Islet of Langerhans (tissue), 1 donor: ENCODE results near the gene ADSL.

Experiments
- FAIRE-seq: peaks from one replicate; lab custom pipeline; 2011; peaks lifted over from hg19 to GRCh38; lab: Jason Lieb, UNC

Gene ADSL

GRCh38 chr22:40406063-40406890 lies 60.0 kb downstream of the ADSL start:
- no peak for FAIRE-seq

DNA sequence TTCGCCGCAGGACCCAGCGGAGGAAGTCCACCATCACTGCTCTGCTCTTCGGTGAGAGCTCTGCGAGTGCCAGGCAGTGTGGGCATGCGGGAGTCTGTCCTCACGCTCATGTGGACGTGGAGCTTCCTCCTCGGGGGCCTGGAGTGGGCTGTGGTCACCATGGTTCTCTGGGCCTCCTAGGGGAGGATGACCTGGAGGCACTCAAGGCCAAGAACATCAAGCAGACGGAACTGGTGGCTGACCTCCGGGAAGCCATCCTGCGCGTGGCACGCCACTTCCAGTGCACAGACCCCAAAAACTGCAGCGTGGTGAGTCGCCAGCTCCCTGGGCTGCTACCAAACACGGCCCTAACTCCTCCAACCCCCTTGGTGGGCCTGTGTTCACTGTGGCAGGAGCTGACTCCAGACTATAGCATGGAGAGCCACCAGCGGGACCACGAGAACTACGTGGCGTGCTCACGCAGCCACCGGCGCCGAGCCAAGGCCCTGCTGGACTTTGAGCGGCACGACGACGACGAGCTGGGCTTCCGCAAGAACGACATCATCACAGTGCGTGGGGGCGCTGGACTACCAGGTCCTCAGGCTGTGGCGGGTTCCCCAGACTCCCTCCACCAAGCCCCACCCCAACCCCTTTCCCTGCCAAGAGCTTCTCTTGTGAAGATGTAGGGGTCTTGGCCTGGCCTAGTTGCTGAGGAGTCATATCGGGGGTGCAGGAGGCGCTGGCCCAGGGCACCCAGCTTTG lies 60.9 kb downstream of the ADSL start:
- FAIRE-seq: no peak

DNA sequence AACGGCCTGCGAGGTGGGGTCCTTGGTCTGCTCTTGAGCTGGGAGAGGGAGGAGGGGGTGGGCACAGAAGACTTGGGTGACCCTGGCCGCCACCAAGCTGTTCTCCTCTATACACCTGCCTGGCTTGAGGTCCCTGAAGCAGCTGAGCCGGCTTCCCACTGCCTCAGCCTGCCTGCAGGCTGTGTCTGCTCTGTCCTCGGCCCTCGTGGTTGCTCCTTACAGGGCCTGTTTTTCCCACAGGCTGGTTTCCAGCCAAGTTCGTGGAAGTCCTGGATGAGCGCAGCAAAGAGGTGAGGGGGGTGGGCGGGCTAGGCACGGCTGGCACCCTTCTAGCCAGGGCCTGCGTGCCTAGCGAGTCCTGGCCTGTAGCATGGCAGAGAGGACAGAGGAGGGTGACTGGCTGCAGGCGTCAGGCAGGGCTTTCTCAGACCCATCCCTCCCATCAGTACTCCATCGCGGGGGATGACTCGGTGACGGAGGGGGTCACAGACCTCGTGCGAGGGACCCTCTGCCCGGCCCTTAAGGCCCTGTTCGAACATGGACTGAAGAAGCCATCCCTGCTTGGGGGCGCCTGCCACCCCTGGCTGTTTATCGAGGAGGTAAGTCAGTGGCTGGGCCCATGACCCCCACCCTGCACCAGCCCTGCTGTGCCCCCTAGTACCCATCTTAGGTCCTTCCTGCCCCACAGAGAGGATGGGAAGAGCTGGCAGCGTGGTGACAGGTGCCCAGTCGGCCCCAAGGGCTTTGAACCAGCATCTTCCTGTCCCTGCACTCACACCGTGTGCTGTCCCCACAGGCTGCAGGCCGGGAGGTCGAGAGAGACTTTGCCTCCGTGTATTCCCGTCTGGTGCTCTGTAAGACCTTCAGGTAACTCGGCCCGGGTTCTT lies 61.8 kb downstream of the ADSL start:
- FAIRE-seq: no peak

DNA sequence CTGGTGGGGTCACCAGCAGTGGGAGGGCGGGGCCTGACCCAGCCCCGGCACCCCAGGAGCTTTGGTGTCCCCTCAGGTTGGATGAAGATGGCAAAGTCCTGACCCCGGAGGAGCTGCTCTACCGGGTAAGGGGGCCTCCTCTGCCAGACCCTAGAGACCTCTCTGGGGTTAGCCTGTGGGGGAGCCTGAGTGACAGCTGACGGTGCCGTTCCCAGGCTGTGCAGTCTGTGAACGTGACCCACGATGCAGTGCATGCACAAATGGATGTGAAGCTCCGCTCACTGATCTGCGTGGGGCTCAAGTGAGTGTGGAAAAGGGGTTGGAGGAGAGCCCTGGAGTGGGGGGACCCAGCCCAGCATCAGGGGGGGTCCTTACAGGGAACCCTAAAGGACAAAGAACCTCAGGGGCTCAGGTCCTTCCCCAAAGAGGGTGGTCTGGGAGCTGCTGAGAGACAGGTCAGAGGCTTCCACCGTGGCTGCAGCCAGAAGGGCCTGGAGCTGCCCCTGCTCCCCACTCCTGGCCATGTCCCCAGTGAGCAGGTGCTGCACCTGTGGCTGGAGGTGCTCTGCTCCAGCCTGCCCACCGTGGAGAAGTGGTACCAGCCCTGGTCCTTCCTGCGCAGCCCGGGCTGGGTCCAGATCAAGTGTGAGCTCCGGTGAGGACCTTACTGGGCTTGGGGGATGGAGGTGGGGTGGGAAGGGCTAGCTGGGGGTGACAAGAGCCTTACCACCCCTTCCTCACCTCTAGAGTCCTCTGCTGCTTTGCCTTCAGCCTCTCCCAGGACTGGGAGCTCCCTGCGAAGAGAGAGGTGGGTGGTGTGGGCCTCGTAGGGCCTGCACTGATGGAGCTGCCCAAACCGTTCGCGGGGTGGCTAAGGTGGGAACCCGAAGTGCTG lies 62.7 kb downstream of the ADSL start:
- no peak for FAIRE-seq

DNA sequence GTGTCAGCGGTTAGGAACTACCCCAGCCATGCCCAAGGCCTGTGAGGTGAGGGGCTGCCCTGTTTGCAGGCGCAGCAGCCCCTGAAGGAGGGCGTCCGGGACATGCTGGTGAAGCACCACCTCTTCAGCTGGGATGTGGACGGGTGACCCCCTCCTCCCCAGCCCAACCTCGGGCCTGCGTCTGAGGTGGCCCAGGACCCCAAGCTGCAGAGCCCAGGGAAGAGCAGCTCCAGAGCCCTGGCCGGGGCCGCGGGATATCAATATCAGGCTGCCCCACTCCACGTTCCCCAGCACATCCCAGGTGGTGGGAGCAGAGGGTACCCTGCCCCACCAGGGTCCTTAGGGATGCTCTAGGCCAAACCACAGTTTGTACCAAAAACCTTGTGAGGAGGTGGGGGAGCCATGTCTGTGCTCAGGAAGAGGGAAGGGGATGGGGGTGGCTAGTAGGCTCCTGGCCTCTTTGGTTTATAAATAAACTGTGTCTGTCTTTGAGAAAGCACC lies 63.4 kb downstream of the ADSL start:
- no peak for FAIRE-seq

DNA sequence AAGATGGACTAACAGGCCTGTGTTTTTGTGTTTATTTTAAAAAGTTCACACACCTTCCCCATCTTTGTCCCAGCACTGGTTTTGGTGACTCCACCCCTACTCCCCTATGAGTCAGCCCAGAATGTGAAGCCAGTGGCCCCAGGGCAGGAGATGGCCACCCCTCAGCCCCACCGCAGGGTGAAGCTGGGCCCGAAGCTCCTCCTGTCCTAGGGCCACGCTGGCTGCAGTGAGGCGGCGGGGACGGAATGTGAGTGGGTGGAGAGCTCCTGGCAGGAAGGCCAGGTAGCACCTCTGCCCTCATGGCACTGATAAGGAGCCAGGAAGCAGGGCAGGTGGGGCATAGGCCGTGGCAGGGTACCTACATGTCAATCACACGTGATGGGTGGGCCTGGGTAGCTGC lies 64.0 kb downstream of the ADSL start:
- FAIRE-seq: no peak

GRCh38 chr22:40410731-40411505 lies 64.6 kb downstream of the ADSL start:
- no peak for FAIRE-seq

DNA sequence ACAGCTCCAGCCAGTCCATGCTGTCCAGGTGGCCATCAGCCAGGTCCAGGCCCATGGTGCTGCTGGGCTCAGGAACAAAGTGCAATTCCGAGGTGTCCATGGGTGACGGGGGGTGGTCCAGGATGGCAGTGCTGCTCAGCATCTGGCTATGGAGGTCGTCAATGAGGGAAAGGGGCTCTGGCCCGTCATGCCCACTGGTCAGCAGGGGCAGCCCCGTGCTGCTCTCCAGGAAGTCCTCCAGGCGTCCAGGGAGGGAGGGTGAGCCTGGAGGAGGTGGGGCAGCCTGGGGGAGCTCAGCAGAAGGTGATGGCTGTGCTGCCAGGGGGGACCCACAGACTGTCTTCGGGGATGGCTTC lies 65.2 kb downstream of the ADSL start:
- FAIRE-seq: no peak

- FAIRE-seq: no peak
Observed at GRCh38 chr22:40412441-40412840, 66.1 kb downstream of the ADSL start.

- FAIRE-seq: no peak
Observed at GRCh38 chr22:40413873-40414272, 67.6 kb downstream of the ADSL start.

DNA sequence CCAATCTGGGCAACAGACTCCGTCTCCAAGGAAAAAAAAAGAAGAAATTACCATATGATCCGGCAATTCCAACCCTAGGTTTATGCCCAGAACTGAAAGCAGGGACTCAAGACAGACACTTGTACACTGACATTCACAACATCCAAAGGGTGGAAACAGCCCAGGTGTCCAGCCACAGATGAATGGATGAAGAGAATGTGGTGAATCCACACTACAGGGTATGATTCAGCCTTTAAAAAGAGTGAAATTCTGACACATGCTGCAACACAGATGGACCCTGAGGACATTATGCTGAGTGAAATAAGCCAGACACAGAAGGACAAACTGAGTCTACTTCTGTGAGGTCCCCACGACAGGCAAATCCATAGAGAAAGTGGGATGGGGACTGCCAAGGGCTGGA lies 68.0 kb downstream of the ADSL start:
- FAIRE-seq: no peak

DNA sequence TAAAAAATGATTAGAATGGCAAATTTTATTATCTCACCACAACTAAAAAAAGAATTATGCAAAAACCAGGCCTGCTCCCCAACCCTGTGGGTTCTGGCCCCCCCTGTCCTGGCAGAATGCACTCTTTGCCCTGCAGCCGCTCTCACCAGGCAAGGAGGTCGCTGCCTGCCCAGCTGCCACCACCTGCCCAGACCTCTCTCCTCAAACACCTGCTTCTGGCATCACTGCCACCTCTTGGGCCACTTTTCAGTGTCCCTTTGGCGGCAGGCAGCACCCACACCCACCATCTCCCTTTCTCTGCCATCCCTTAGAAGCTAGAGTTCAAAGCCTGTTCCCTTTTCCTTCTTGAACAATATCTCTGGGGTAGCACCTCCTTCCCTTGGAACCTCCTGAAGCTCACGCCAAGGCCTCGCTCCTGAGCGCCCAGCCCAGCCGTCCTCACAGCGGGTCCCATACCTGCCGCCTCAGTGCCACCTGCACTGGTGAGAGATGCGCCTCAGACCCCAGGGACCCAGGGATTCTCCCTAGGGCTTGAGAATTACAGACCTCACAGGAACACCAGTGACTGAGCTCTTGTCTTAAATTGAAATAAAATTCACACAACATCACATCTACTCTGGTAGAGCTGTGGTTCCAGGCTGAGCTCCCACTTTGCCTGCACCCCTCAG lies 68.7 kb downstream of the ADSL start:
- FAIRE-seq: no peak

- no peak for FAIRE-seq
Observed at GRCh38 chr22:40415531-40416266, 69.4 kb downstream of the ADSL start.

GRCh38 chr22:40416267-40416570 lies 69.9 kb downstream of the ADSL start:
- FAIRE-seq: no peak

DNA sequence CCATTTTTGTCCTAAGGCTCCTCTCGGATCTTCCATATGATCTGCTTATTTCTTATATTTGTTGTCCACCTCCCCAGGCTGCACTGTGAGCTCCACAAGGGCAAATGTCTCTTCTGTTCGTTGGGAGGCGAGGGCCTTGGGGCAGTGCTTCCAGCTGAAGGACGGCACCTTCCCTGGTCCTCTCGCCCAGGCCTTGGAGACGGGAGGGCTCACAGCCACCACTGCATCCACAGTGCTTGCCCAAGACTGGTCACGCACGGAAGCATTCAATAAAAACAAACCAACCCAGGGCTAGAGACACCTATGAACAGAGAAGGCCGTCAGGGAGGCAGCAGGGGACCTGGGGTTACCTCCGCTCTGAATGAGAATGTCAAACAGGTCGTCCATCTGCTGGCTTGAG lies 70.3 kb downstream of the ADSL start:
- FAIRE-seq: no peak

- no peak for FAIRE-seq
Observed at GRCh38 chr22:40417041-40417440, 70.7 kb downstream of the ADSL start.

- FAIRE-seq: no peak
Observed at GRCh38 chr22:40417881-40418280, 71.6 kb downstream of the ADSL start.

GRCh38 chr22:40418366-40419201 lies 72.3 kb downstream of the ADSL start:
- FAIRE-seq: no peak

DNA sequence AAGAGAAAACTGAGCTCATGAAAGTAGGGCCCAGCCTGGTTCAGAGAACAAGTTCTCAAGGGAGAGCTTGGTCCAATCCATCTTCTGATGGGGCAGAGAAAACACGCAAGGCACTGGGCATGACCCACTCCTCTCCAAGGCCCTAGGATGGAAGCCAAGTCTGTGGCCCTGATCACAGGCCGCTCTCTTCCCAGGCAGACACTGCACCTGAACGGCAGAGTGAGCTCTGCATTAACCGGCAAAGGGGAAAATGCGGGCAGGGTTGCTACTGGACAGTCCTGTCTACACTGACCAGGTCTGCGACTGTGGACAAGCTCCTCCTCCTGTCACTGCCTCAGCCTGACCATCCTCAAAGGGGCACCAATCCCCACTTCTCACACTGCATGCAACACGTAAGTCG lies 73.4 kb downstream of the ADSL start:
- FAIRE-seq: no peak
